Thyroid gland (tissue), 4 donors: Measurements from ENCODE around the gene WDFY4.

Experiments
- POLR2A ChIP-seq, 2 donors: fragments of 450-650 bp; IDR thresholded peaks; one replicate each; pipeline ENCODE4 v1.6.1; 2017; ENCODE audit warnings: antibody characterized with exemption in 2 of 2, mild to moderate bottlenecking in 2 of 2, moderate library complexity in 1 of 2
- TF ChIP-seq, protein P1 (sequence below), 6 experiments: fragments of 200-600 bp in 3 of 6; fragments of 450-650 bp in 3 of 6; sonication (generic) in 3 of 6; IDR thresholded peaks; one replicate each; pipeline ENCODE4 v1.5.1; 2016 to 2019; ENCODE audit warnings: antibody characterized with exemption in 6 of 6, mild to moderate bottlenecking in 2 of 6, inconsistent platforms in 1 of 6, moderate library complexity in 1 of 6

GRCh38 chr10:48678041-48678440 lies 6.6 kb upstream of the WDFY4 start:
- TF ChIP-seq, protein P1, sequence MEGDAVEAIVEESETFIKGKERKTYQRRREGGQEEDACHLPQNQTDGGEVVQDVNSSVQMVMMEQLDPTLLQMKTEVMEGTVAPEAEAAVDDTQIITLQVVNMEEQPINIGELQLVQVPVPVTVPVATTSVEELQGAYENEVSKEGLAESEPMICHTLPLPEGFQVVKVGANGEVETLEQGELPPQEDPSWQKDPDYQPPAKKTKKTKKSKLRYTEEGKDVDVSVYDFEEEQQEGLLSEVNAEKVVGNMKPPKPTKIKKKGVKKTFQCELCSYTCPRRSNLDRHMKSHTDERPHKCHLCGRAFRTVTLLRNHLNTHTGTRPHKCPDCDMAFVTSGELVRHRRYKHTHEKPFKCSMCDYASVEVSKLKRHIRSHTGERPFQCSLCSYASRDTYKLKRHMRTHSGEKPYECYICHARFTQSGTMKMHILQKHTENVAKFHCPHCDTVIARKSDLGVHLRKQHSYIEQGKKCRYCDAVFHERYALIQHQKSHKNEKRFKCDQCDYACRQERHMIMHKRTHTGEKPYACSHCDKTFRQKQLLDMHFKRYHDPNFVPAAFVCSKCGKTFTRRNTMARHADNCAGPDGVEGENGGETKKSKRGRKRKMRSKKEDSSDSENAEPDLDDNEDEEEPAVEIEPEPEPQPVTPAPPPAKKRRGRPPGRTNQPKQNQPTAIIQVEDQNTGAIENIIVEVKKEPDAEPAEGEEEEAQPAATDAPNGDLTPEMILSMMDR (IDR thresholded peaks at IDR 0.05) = no peak
- no peak for TF ChIP-seq POLR2A (IDR thresholded peaks at IDR 0.05)
